GM19438 (cell line): Measurements from ENCODE around the gene VDAC2.

ENCODE experiments used
- ATAC-seq: cut with Tn5 transposase; IDR thresholded peaks from one replicate; pipeline ENCODE4 v1.9.1; 2021; ENCODE audit warnings: low read depth; ENCODE audit not compliant: unreplicated experiment

Gene VDAC2

DNA sequence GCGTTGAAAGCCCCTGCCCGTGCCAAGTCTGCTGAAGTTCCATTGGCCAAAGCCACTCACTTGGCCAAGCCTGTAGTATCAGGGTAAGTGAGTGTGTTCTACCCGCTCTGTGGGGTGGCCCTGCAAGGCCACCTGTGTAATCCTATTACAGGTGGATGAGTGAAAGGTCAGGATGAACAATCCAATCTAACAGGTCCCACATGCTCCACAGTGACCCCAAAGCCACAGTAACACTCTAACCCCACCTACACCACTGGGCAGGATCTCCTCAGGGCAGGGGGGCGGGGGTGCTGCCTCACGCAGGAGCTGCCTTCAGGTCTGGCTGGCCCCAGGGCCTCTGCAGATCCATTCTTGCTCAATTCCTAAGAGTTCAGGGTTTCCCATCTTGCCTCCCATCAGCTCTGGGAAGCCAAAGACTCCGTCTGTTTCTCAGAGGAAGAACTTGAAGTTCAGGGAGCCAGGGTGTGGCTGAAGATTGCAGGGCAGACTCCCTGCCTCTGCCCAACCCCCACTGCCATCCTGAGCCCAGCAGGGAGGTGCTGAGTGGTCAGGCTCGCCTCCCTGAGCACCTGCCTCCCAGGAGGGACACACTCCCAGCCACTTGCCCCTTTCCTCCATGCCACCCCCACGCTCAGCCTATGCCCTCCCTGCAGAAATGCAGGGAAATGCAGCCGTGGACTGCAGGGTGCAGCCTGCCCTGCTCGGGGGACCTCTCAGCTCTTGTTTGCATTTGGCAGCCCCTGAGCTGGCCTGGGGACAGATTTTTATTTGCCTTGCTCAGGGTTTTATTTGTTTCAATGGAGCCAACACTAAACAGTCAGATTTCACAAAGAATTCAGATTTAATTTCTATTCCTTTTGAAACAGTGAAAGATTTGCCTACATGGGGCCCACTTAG lies 35.0 kb downstream of the VDAC2 start:
- ATAC-seq = no peak

DNA sequence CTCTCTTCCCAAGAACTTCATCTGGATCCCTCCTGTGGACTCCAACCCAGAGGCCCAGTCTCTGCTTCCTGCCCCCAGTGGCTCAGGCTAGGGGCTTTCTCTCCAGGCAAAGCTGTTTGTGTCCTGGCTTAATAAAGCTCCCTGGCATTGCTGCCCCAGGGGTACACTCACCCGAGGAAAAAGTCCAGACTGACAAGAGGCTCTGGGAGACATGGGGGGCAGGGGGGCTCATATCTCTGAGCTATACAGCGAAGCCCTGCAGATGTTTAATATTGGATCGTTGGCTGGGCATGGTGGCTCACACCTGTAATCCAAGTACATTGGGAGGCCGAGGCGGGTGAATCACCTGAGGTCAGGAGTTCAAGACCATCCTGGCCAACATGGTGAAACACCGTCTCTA lies 35.9 kb downstream of the VDAC2 start:
- ATAC-seq = no peak

DNA sequence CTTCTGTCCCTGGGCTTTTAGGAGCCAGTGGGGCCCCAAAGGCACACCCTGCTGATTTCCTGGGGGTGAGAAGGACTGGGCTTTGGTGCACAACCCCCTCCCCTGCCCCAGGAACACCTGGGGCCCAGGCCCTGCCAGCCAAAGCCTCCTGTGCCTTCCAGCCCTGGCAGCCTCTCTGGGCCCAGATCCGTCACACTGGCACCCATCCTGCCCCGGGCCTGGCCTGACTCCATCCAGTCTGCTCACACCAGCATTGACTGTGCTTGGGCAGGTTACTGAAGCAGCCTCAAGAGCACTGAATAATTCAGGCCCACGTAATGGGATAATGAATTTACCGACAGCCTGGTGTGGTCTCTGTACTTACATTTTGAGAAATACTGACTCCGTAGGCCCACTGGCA lies 37.2 kb downstream of the VDAC2 start:
- ATAC-seq = no peak

DNA sequence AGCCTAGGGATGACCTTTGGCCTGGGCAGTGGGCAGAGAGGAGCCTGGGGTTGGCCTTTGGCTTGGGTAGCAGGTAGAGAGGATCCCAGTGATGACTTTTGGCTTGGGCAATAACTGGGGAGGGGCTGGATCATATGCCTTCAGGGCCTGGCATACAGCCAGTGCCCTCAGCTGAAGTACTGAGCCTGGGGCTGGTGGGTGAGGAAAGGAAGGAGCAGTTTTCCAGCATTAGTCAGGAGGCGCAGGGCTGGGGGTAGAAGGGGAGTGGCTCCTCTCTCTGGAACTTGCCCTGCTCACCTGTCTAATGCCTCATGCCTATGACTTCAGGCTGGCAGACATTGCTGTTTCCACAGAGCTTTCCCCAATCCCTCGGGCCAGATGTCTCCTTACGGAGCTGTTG lies 40.3 kb downstream of the VDAC2 start:
- ATAC-seq = no peak

DNA sequence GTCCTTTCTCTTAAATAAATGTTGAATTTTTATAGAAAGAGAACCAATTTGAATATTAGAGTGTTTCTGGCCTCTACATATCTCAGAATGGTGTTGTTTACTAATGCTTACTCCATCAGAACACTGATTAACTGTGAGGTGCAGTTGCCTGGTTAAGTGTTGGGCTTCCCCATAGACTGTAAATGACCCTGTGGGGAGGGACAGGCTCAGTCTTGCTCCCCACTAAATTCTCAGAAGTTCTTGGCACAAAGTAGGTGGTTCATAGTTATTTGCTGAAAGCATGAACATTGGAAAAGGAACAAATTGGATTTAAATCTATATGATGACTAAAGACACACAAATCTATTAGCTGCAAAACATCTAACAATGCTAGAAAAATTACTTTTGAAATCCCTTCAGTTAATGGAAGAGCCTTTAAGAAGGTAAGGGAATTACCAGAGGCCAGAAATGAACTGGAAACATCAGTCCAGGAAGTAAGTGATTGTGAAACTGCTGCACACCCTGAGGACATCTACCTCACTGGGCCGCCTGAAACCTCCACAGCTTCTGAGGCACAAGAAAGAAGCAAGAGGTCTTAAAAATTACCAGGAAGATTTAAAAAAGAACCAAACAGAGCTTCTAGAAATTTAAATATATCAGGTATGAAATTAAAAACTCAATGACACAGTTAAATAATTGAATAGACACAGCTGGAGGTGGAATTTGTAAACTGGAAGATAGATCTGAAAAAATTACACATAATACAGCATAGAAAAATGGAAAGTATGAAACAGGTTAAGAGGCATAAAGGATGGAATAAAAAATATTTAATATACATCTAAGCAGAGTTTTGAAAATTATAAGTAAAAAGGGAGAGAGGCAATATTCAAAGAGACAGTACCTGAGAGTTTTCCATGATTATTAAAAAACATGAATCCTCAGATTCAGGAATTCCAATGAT lies 43.0 kb downstream of the VDAC2 start:
- ATAC-seq = no peak

DNA sequence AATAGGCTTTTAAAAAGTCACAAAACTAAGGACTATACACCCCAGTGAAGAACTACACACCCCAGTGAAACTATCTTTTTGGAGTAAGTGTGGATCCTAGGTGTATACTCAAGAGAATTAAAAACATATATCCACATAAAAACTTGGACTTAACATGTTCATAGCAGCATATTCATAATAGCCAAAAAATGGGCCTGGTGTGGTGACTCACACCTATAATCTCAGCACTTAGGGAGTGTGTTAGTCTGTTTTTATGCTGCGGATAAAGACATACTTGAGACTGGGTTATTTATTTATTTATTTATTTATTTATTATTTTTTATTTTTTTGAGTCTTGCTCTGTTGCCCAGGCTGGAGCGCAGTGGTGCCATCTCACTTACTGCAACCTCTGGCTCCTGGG lies 44.1 kb downstream of the VDAC2 start:
- no peak for ATAC-seq

DNA sequence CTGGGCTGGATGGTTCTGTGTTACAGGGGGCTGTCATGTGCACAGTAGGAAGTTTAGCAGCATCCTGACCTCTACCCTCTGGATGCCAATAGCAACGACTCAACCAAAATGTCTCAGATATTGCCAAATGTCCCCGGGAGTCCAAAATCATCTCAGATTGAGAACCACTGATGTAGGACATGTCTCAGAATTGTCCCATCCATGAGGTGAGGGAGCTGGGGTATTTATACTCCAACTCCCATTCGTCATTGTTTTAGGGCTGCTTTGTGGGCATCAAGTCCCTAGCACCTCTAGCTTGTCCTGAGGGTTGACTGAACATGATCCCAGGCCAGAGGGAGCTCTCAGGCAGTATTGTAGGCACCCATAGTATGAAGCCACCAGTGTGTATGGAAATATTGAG lies 50.4 kb downstream of the VDAC2 start:
- ATAC-seq = no peak

DNA sequence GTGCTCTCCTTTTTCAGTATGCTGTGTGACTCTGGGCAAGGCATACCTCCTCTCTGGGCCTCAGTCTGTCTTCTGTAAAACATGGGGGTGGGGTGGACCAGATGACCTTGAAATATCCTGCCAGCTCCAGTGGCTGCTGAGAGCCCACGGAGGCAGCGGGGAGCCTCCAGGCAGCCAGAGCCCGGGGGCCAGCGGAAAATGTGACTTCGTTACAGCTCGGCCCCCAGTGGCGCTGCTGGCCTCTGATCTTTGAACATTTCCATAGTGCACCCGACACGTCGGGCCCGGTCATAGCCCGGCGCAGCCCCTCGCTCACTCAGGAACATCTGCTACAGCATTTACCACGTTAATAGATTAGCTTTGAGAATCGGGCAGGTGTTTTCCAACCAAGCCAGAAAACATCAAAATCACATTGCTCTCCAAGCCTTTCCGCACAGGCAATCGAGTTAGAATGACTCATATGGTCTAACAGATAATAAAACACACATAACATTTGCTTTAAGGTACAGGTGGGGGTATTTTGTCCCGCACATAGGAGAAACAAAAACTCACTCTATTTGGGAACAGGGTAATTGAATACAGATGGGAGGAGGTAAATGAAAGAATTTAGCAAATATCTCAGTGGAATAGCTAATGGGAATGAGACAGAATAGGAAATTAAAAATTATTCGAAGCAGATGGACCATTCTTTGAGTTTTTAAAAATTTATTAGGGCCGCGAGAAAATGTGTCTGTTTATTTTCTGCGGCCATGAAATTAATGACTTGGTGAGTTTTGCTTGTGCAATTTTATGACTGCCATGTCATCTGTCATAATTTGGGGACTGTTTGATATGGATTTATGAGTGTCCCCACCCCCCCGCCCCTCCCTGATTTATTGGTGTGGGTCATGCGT lies 51.5 kb downstream of the VDAC2 start:
- ATAC-seq = no peak

DNA sequence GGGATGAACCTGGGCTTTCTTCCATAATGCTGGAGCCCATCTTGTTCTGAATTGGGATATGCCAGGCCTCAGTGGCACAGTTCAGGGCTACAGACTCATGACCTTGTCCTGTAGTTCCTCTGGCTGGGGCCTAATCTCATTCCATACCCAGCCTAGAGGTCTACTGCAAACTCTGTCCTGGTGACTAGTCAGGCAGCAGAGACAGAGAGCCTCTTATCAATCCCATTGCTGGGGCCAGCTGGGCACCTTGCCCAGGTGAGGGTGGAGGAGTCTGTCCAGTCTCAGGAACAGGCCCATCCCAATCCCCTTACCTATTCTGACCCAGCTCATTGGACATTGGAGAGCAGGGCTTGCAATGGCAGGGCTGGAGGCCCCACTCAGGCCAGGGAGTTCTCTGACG lies 53.2 kb downstream of the VDAC2 start:
- ATAC-seq = no peak

DNA sequence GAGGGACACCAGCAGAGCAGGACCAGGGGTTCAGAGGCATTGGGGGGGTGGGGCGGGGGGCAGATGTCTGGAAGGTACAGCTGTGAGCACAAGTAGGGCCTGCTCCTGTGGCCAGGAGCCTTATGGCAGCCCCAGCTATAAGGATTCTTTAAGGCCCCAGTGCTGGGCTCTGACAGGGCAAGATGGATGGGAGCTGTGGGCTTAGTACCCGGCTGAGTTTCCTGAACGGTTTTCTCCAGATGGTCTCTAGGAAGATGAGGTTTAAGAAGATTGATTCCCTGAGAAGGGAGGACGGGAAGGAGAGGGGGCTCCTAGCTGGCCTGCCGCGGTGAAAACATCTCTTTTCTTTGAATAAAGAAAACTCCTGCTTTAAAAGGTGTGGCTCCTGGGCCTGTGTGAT lies 55.3 kb downstream of the VDAC2 start:
- ATAC-seq = no peak

DNA sequence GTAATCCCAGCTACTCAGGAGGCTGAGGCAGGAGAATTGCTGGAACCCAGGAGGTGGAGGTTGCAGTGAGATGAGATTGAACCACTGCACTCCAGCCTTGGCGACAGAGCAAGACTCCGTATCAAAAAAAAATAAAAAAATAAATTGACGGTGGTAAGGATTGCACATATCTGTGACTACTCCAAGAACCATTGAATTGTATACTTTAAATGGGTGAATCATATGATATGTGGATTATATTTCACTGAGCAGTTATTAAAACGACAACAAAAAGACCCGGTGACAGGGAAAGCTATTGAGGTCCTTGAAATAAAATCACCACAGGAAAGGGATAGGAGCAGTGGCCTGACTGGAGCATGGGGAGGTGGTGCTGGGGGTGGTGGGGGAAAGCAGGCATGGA lies 56.3 kb downstream of the VDAC2 start:
- no peak for ATAC-seq

DNA sequence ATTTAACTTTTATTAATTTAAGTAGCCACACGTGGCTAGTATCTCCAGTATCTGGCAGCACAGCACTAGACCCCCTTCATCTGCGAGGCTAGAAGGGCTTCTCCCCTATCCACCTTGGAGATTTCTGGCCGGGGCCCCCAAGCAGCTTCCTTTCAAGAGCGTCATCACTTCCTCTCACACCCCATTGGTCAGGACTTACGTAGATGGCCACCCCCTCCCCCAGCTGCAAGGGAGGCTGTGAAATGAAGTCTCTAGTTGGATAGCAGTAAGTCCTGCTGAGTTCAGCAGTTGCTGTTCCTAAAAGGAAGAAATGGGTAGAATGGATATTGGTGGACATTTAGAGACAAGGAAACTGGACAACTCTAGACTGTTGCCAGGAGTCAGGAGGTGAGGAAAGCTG lies 59.0 kb downstream of the VDAC2 start:
- ATAC-seq = no peak

DNA sequence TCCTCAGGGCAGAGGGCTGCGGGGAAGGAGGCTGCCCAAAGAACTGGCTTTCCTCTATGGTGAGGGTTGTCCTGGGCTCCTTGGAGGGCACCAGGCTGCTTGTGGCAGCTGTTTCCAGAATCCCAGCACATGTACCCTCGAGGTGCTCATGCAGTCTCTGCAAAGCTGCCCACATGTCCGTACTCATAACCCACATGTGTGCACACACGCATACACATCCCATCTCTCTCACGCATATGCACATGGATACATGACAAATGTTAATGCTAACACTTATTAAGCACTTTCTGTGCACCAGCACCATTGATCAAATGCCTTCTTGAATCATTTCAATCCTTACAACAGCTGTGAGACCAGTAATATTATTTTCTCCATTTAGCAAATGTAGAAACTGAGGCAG lies 61.5 kb downstream of the VDAC2 start:
- no peak for ATAC-seq

DNA sequence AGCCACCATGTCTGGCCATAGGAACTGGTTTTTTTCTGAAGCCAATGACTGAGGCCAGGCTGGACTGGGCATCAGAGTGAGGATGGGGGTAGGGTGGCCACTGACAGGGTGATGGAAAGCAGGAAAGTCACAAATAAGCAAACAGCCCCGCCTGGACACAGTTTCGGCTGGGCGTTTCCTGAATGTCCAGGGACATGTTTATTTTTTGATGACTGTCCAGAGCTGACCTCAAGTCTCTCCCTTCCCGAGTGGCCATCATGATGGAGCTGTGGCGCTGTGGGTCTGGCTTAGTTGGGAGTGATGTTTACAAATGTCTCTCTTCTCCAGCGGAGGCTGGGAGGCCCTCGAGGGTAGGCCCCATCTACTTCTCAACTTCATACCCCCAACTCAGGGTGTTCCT lies 62.3 kb downstream of the VDAC2 start:
- no peak for ATAC-seq

DNA sequence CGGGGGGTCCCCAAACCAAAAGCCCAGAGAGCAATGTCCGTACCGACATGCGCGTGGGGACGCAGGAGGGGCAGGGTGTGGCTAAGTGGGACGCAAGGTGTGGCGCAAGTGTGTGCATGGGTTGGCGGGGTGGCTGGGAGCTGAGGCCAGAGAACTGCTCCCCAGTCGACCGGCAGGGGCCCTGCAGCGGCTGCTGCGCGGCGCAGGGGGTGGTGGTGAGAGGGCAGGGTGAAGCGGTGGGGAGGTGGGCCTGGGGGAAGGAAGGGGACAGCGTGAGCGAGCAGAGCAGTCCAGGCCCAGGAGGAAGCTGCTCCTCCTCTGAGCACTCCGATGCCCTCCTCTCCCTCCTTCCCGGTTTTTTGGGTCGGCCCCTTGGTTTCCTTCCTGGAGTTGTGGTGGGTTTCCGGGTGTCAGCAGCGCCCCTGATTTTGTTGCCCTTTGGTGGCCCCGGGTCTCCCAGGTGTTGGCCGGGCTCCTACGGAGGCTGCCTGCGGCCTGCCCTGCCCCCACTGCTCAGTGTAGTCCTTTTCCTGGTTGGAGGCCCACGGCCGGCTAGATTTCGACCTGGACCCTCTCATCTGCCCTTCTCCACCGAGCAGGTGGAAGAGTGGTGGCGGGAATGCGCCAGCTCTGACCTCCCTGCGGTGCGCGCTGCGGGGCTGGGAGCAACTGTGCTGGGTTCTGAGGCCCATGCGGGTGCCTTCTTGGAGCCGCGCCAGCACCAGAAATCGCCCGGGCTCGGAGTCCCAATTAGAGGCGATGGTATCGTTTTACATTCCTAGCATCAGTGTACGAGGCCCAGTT lies 65.7 kb downstream of the VDAC2 start:
- ATAC-seq = no peak

DNA sequence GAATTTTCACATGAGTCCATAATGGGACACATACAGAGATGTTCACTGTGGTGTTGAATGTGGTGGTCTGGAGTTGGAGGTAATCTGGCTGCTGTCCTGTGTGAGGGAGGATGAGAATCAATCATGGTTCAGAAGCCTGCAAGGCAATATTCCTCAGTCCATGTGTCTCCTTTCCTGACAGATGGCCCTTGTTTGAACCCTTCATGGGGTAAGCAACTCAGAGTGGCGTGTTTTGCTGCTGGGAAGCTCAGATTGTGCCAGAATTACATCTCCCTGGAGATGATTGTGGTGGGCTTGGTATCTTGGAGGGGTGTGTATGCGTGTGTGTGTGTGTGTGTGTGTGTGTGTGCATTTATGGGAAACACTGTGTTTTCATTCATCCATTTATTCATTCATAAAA lies 69.6 kb downstream of the VDAC2 start:
- no peak for ATAC-seq
